Measurements from ENCODE around the gene GLIPR1L1.

DNA sequence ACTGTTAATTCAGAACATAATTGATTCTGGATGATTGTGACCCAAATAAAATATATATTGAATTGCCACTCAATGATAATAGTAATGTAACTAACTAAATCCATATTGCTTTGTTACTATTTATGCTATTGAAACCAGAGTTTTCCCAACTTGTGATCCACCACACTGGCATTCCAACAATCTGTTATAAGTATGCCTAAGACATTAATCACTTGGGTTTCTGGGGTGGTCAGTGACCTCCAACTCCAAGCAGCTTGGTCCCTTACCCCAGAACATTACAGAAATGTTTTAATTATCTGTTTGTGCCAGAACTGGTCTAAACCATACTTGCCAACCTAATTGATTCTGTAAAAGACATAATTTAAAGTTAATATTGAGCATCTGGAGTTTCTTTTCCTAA lies 19.0 kb upstream of the GLIPR1L1 start:
- TF ChIP-seq CTBP1 (IDR thresholded peaks at IDR 0.05; ENCODE audit: borderline replicate concordance) (no peak), SUZ12 (IDR thresholded peaks at IDR 0.05) (no peak), FOXM1 (IDR thresholded peaks at IDR 0.05; ENCODE audit: borderline replicate concordance) (no peak), FOXA1 (IDR thresholded peaks at IDR 0.05) (no peak), FOXK2 (IDR thresholded peaks at IDR 0.05) (no peak), NFRKB (IDR thresholded peaks at IDR 0.05) (no peak), TARDBP (IDR thresholded peaks at IDR 0.05) (no peak)
